ENCODE results near the gene OR2A1.
"Not testable (repeated sequence)": the region's sequence is repeated elsewhere in the genome, so short reads cannot be mapped to it uniquely, and the experiment has no call there.

OR2A1 gene, protein sequence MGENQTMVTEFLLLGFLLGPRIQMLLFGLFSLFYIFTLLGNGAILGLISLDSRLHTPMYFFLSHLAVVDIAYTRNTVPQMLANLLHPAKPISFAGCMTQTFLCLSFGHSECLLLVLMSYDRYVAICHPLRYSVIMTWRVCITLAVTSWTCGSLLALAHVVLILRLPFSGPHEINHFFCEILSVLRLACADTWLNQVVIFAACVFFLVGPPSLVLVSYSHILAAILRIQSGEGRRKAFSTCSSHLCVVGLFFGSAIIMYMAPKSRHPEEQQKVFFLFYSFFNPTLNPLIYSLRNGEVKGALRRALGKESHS

DNA sequence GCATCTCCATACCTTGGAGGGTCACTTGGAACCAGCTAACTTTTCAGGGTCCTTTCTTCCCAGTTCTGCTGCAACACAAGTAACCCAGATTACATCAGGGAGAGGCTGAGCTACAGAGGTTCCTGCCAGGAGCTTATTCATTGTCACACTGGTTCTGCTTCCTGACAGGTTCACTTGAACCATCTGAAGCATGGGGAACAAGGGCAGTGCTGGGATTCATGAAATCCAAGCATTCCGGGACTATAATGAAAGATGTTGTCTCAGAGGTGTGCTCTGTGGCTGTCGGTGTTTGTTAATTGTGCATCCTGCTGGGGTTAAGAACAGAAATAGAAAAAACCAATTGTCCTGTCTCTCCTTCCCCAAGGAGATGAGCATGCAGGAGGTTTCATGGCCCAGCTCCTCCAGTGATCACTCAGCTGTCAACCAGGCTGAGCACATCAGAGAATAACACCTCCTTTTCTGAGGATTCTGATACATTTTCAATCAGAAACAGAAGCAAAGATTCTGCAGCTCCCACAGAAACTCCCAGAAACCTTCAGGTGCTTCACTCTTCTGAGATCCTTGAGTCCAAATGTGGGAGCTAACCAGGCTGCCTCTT lies at the start of gene OR2A1:
Gene OR2A1, plus strand, starts transcription at position 548 of the 598 bp plus-strand sequence. CDS start 5,706 bp downstream, outside the sequence.
- DNase-seq: not testable (repeated sequence)

GRCh38 chr7:144264692-144265091 lies 47.5 kb upstream of the OR2A1 start, which contains the start of gene OR2A7:
OR2A7 (minus strand) TSS chr7:144264792; CDS start chr7:144259628, 5,164 bp downstream.
- DNase-seq: not testable (repeated sequence)

GRCh38 chr7:144269188-144269587 lies 43.0 kb upstream of the OR2A1 start, which contains the start of gene CTAGE8:
CTAGE8 (minus strand) TSS chr7:144269288; CDS start chr7:144269250, 38 bp downstream.
- not testable (repeated sequence) for DNase-seq

- DNase-seq: not testable (repeated sequence)
Observed at GRCh38 chr7:144275281-144275680, 36.9 kb upstream of the OR2A1 start.

- not testable (repeated sequence) for DNase-seq
Observed at GRCh38 chr7:144280010-144280409, 32.2 kb upstream of the OR2A1 start.

DNA sequence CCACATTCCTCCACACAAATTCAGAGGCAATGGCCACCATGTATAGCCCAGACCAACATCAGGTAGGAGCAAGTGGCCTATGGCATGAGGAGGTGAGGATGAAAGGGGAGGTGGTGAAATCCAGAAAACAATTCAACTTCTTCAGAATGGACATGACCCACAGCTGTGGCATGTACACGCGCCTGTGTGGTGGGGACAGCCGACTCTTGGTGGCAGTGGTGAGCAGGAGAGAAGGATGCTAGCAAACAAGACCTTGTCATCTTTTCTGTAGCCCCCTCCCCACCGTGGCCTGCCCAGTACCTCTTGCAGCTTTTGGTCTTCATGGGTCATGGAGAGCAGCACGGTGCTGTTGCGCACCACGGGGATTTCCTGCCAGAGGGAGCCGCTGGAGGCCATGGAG lies 30.2 kb upstream of the OR2A1 start:
- DNase-seq: not testable (repeated sequence)

- DNase-seq: not testable (repeated sequence)
Observed at GRCh38 chr7:144282490-144282889, 29.7 kb upstream of the OR2A1 start.

DNA sequence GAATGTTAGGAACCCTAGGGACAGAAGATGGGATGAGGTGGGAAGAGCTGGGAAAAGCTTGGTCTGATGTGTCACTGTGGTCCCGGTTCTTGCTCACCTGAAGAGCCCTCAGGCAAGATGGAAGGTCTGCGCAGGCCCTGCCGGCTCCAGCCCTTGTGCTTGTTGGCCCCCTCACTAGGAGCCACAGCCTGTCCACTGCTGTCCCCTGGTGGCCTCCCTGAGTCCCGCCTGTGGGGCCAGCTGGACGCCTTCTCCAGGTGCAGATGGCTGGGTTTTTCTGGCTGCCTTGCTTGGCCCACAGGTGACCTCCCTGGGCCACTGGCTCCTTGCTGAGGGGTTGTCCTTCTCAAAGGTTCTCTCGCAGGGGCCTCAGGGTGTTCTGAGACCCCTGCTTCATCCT lies 28.5 kb upstream of the OR2A1 start:
- not testable (repeated sequence) for DNase-seq

GRCh38 chr7:144287171-144287784 lies 24.9 kb upstream of the OR2A1 start:
- not testable (repeated sequence) for DNase-seq

- not testable (repeated sequence) for DNase-seq
Observed at GRCh38 chr7:144291607-144292006, 20.6 kb upstream of the OR2A1 start.

GRCh38 chr7:144292384-144293161 lies 19.6 kb upstream of the OR2A1 start:
- DNase-seq: not testable (repeated sequence)

GRCh38 chr7:144293794-144294499 lies 18.3 kb upstream of the OR2A1 start:
- DNase-seq: not testable (repeated sequence)

DNA sequence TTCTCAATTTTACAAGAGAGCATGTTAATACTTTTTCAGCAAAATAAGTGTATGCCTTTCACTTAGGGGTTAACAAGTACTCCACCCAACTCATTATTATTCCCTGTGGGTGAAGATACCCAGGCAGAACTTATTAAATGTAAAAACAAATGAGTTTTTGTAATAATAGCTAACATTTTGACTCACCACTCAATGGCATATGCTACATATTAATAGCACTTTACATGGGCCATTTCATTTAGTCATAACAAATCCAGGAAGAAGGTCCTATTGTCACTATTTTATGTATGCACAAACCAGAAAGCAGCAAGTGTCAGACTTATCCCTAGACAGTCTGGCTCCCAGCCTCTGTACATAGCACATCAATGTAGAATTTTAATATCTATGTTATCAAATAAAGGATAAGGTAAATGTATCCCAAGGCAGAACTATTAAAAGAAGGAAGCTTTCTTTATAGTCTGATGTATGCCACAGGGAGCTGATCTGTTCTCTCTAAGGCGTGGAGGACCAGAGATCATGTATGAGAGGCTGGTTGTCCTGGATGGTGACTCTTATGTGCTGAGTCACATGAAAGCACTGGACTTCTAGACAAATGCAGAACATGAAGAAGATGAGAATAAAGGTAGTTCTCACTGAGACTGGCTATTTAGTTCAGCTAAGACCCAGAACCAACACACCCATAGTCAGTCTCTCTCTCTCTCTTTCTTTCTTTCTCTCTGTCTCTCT lies 9.5 kb upstream of the OR2A1 start:
- DNase-seq: not testable (repeated sequence)

- DNase-seq: not testable (repeated sequence)
Observed at GRCh38 chr7:144303607-144304006, 8.6 kb upstream of the OR2A1 start.

GRCh38 chr7:144305156-144305555 lies 7.1 kb upstream of the OR2A1 start:
- not testable (repeated sequence) for DNase-seq

- DNase-seq: not testable (repeated sequence)
Observed at GRCh38 chr7:144309702-144310101, 2.5 kb upstream of the OR2A1 start.

- not testable (repeated sequence) for DNase-seq
Observed at GRCh38 chr7:144311218-144311617, 1.0 kb upstream of the OR2A1 start.

DNA sequence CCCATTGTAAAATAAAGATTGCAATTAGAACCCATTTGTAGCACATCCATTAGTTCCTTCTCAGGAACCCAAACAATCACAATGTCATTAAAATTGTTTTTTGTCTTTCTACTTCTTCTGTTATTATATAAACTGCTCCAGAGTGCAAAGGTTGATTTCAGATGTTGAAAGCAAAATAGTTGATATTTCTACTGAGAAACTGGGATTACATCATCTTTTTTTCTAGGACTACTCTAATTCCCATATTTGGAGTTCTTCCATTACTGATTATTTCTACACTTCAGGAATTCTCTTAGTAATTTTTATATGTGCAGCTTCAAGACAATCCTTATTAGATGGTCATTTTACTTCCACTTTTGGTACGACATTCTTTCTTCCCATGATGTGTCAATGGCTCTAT lies 5.3 kb downstream of the OR2A1 start:
- DNase-seq: not testable (repeated sequence)

DNA sequence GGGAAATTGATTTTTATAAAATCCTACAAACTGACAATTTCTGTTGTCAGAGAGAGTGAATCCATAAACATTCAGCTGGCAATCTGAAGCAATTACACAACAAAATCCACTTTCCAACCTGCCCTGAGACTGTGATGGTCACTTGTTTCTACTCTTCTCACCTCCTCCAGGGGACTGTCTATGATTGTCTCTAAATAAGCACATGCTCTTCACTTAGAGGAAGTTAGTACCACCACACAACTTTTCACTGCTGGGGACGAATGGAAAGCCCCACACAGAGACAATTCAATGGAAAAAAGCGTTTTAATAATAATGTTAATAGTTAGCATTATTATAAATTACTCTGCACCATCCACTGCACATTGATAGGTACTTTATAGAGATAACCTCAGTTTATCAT lies 7.3 kb downstream of the OR2A1 start:
- not testable (repeated sequence) for DNase-seq

GRCh38 chr7:144321677-144322206 lies 9.5 kb downstream of the OR2A1 start:
- not testable (repeated sequence) for DNase-seq

GRCh38 chr7:144323359-144323758 lies 11.1 kb downstream of the OR2A1 start:
- not testable (repeated sequence) for DNase-seq
